PFSK-1 (cell line): ENCODE results near the gene GNA14.

ENCODE experiments used
- POLR2AphosphoS5 ChIP-seq: IDR thresholded peaks from 2 replicates; pipeline ENCODE4 v1.6.1; 2012; ENCODE audit warnings: low read depth, mild to moderate bottlenecking, control low read depth, low read length, moderate library complexity
- SIN3A ChIP-seq: IDR thresholded peaks from 2 replicates; pipeline ENCODE4 v1.6.1; 2012; ENCODE audit warnings: mild to moderate bottlenecking, low read length, moderate library complexity, borderline replicate concordance; ENCODE audit not compliant: insufficient read depth
- TAF1 ChIP-seq: IDR thresholded peaks from 2 replicates; pipeline ENCODE4 v1.6.1; 2012; ENCODE audit warnings: low read length, control low read depth, borderline replicate concordance; ENCODE audit not compliant: insufficient read depth

DNA sequence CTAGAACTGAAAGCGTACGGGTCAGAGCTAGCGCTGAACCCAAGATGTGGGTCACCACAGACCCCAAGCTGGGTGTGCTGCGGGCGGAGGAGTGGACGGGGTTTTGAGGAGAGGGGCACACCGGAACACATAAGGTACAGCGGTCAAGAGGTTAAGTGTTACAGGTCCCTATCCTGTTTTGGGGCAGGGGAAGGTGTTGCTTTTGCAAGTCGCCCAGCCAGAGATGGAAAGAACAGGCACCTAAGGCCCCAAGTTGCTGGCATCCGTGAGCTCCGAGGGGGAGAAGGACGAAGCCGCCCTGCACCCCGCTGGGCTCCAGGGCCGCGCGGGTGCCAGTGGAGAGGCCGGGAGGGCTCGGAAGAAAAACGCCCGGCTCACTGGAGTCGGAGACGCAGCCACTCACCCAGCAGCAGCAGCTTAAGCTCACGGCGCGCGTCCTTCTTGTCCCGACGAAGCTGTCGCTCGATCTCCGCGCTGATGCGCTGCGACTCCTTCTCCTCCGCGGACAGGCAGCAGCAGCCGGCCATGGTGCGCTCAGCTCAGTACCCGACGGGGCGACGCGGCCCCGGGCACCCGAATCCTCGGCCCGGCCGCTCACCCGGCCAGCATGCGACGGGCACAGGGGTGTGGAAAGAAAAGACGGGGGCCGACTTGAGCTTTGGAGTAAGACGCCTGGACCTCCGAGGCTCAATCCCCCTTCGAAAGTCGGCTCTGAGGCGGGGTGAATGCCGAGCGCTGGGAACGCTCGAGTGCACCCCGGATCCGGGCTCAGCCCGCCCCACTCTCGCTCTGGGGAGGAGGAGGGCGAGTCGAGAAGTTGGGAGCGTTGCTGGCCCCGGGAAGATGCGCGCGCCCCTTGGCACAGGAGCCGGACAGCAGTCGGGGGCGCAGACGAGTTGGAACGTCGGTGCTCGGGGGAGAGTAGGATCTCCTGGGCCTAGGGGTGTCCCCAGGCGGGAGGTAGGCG is 572 bp downstream of the GNA14 start:
- TF ChIP-seq SIN3A (no peak), POLR2AphosphoS5 (no peak), TAF1 (no peak)
